GM18861 (cell line): Measurements from ENCODE around the gene MMRN1.

Experiments
- ATAC-seq: cut with Tn5 transposase; IDR thresholded peaks from one replicate; pipeline ENCODE4 v1.9.1; 2021; ENCODE audit not compliant: unreplicated experiment

The MMRN1 gene

DNA sequence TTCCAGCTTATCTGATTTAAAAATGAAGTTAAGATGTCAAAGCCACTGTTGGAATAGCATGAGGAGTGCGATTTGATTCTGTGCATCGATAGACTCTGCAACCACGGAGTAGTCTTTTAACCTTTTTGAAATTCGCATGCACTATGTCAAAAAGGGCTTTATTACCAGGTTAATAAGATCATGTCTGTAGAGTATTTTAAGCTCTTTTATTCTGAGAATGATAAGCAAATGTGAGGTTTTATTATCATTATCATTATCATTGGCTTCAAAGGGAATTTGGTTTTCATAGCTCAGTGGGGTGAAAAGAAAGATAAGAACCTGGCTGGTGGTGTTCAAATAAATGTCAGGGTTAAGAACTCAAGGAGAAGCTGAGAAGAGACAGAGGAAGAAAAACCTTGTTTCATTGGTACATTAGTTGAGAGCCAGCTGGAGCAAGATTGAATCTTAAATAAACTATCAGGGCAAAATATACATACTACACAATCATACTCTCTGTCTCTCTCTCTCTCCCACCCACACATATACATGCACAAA is 102.6 kb downstream of the MMRN1 start:
- no peak for ATAC-seq

DNA sequence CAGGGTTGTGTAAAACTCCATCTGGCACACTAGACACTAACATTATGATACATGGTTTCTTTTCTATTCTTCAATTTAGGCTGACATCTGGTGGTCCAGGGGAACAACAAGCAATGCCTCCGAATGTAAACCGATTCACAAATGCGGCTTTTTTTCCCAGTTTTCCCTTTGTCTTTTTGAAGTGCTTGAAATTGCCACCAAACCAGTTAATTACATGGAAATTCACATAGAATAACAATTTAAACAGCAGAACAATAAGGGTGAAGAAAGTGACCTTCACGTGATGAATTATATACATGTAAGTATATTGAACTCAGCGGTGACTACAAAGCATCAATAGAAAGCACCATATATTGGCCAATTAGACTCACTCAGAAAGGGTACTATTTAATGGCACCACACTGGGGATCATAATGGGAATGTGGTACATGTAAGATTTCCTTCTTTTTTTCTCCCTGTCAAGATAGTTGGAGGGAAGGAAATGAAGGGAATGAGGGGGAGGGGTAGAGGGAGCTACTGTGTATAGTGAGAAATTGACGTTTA is 103.9 kb downstream of the MMRN1 start:
- no peak for ATAC-seq

DNA sequence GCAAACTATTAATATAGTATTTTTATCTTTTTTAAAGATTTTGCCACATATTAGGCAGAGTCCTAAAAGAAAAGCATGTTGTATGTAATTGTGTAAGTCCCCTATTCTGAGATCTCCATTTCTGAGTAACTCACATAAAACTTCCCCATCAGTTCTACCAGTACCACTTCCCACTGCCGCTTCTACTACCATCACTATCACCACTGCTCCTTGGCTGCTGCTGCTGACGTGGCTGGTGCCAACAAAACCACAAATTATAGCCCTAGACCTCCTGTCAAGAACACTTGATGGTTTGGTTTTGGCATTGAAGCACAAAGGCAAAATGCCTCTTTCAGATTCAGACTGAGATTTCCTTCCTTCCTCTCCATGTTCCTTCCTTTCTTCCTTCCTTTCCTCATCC is 106.4 kb downstream of the MMRN1 start:
- ATAC-seq, result no peak

DNA sequence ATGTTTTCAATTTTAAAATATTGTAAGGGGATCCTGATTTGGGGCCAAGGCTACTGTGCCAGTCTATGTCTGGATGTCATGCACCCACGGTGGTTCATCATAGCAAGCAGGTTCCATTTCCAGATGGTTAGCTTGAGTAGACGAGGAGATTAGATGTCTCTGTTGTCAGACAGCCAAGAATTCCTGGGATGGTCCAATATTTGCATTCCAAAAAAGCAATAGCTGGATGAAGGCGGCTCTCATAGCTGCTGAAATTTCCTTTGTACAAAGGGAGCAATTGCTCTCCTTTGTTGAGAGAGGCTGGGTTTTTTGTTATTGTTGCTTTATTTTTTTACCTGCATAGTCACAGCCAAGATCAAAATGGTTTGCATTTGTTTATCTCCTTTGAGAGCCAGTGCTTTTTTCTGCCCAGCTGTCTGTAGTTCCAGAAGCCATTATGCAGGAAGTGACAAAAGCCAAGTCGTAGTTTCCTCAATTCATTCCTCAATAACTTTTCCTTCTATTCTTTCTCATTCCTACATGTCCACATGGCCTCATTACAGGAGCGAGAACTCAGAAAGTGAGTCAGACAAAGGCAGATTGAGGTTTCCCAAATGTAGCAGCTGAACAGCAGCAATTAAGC is 107.9 kb downstream of the MMRN1 start:
- ATAC-seq, result no peak
